Stomach smooth muscle (tissue), 2 donors: ENCODE data around the gene DHRS7B.

Experiments
- H3K27ac ChIP-seq: one replicate; pipeline ENCODE4 v1.7.0; 2013; ENCODE audit warnings: mild to moderate bottlenecking, low read length, inconsistent platforms
- H3K27me3 ChIP-seq, 2 donors: one replicate each; pipeline ENCODE4 v1.7.0; 2013; ENCODE audit warnings: low read length in 2 of 2; ENCODE audit not compliant: insufficient read depth in 2 of 2, control insufficient read depth in 1 of 2
- H3K36me3 ChIP-seq, 2 donors: one replicate each; pipeline ENCODE4 v1.7.0; 2013; ENCODE audit warnings: low read length in 2 of 2; ENCODE audit not compliant: control insufficient read depth in 2 of 2, insufficient read depth in 2 of 2
- H3K4me1 ChIP-seq: one replicate; pipeline ENCODE4 v1.7.0; 2013; ENCODE audit warnings: low read length; ENCODE audit not compliant: control insufficient read depth, insufficient read depth
- H3K4me3 ChIP-seq, 2 donors: one replicate each; pipeline ENCODE4 v1.7.0; 2013; ENCODE audit warnings: low read length in 2 of 2
- H3K9ac ChIP-seq, 2 donors: one replicate each; pipeline ENCODE4 v1.7.0; 2013; ENCODE audit warnings: low read length in 2 of 2, mild to moderate bottlenecking in 1 of 2
- H3K9me3 ChIP-seq, 2 donors: one replicate each; pipeline ENCODE4 v1.7.0; 2013; ENCODE audit warnings: low read length in 2 of 2; ENCODE audit not compliant: control insufficient read depth in 2 of 2
- donor health status: healthy.
- donor health status: Pancreatic carcinoma.

Gene DHRS7B

GRCh38 chr17:21240369-21241055 is 113.7 kb downstream of the DHRS7B start:
- H3K4me1 ChIP-seq = peaks cover 6% of the 10 kb centered on the region
- no peak overlapping the region for H3K27ac ChIP-seq
- no peak overlapping the region for H3K4me3 ChIP-seq
- peaks cover 3 to 4% of the 10 kb centered on the region in 2 donors for H3K36me3 ChIP-seq
- no peaks in the 10 kb centered on the region for H3K9me3 ChIP-seq
- H3K27me3 ChIP-seq = no peaks in the 10 kb centered on the region
- H3K9ac ChIP-seq = no peak overlapping the region
